GM12874 (cell line): ENCODE measurements around the gene ABCA12.

Experiments
- TF ChIP-seq, protein P1 (sequence below): IDR thresholded peaks from 2 replicates; pipeline ENCODE4 v1.5.1; 2011; ENCODE audit warnings: low read depth, mild to moderate bottlenecking, control low read depth, low read length, moderate library complexity; ENCODE audit not compliant: insufficient read depth

The ABCA12 gene

DNA sequence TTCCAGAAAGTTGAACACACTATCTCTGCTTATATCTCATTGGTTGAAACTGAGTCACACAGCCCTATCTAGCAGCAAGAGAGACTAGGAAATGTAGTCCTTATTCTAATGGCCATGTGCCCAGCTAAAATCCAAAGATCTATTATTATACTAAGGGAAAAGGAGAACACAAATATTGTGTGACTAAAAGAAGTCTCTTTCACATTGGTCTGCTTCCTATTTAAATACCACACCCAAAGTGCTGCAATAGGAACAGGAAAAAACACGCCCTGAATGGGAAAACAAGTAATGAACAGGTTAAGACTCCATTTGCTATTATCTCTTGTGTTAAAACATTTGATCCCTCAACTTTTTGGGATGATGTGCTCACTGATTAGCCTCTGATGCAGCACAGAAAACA is 242.2 kb downstream of the ABCA12 start:
- TF ChIP-seq, protein P1, sequence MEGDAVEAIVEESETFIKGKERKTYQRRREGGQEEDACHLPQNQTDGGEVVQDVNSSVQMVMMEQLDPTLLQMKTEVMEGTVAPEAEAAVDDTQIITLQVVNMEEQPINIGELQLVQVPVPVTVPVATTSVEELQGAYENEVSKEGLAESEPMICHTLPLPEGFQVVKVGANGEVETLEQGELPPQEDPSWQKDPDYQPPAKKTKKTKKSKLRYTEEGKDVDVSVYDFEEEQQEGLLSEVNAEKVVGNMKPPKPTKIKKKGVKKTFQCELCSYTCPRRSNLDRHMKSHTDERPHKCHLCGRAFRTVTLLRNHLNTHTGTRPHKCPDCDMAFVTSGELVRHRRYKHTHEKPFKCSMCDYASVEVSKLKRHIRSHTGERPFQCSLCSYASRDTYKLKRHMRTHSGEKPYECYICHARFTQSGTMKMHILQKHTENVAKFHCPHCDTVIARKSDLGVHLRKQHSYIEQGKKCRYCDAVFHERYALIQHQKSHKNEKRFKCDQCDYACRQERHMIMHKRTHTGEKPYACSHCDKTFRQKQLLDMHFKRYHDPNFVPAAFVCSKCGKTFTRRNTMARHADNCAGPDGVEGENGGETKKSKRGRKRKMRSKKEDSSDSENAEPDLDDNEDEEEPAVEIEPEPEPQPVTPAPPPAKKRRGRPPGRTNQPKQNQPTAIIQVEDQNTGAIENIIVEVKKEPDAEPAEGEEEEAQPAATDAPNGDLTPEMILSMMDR: no peak

DNA sequence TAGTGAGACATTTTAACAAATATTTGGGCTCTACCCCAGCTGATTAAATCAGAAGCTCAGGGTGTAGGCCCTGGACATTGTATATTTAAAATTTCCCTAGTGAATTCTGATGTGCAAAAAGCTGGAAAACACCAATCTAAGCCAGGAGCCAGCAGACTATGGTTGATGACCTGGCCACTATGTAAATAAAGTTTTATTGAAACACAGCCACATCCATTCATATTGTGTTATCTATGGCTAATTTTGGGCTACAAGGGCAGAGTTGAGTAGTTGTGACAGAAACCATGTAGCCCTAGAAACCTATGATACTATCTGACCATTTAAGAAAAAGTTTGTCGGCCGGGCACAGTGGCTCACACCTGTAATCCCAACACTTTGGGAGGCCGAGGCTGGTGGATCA is 243.0 kb downstream of the ABCA12 start:
- TF ChIP-seq, protein P1: no peak

GRCh38 chr2:214889301-214889700 is 249.1 kb downstream of the ABCA12 start:
- TF ChIP-seq, protein P1: no peak

- TF ChIP-seq, protein P1: no peak
These were observed 256.7 kb downstream of the ABCA12 start for GRCh38 chr2:214881647-214882202.
